HepG2 (cell line): ENCODE results near the gene C2orf78. TPM values are rescaled to one million over a fixed set of nuclear protein-coding genes. Genes with fewer than 3 reads are reported as not detected.

ENCODE experiments used
- ARID3A ChIP-seq: IDR thresholded peaks from 2 replicates; pipeline ENCODE4 v1.6.1; 2012; ENCODE audit warnings: low read depth, low read length, improper control_type of control experiment
- FLYWCH1 ChIP-seq: sonication (generic); formaldehyde crosslinking; IDR thresholded peaks from 2 replicates; pipeline ENCODE4 v1.8.1; 2023; ENCODE audit warnings: mild to moderate bottlenecking, missing genetic modification reagents
- IRF1 ChIP-seq: sonication (generic); formaldehyde crosslinking; IDR thresholded peaks from 2 replicates; pipeline ENCODE4 v1.4.0; 2020; ENCODE audit warnings: low read depth, mild to moderate bottlenecking, missing genetic modification reagents
- MTF2 ChIP-seq: sonication (generic); formaldehyde crosslinking; IDR thresholded peaks from 2 replicates; pipeline ENCODE4 v1.5.0; 2020; ENCODE audit warnings: missing genetic modification reagents, borderline replicate concordance
- PHF5A ChIP-seq: IDR thresholded peaks from one replicate; pipeline ENCODE4 v1.6.1; 2018; ENCODE audit warnings: low read depth, missing genetic modification reagents; ENCODE audit not compliant: unreplicated experiment
- POLR2G ChIP-seq: fragments of 200-400 bp; formaldehyde crosslinking; IDR thresholded peaks from 2 replicates; pipeline ENCODE4 v1.6.1; 2018; ENCODE audit warnings: mild to moderate bottlenecking, low read depth, low read length, moderate library complexity
- RBAK ChIP-seq: sonication (generic); formaldehyde crosslinking; IDR thresholded peaks from 2 replicates; pipeline ENCODE4 v1.5.1; 2020; ENCODE audit warnings: mild to moderate bottlenecking, missing genetic modification reagents
- ZNF33A ChIP-seq: sonication (generic); formaldehyde crosslinking; IDR thresholded peaks from 2 replicates; pipeline ENCODE4 v1.5.1; 2020; ENCODE audit warnings: missing genetic modification reagents, mild to moderate bottlenecking, moderate library complexity, borderline replicate concordance
- ZNF350 ChIP-seq: sonication (generic); formaldehyde crosslinking; IDR thresholded peaks from 2 replicates; pipeline ENCODE4 v1.4.0; 2020; ENCODE audit warnings: mild to moderate bottlenecking, low read depth, missing genetic modification reagents, borderline replicate concordance
- ZNF747 ChIP-seq: sonication (generic); formaldehyde crosslinking; IDR thresholded peaks from 2 replicates; pipeline ENCODE4 v1.8.1; 2023; ENCODE audit warnings: missing genetic modification reagents, mild to moderate bottlenecking, borderline replicate concordance
- ZNF749 ChIP-seq: sonication (generic); formaldehyde crosslinking; IDR thresholded peaks from 2 replicates; pipeline ENCODE4 v1.8.0; 2022; ENCODE audit warnings: mild to moderate bottlenecking, missing genetic modification reagents, moderate library complexity, borderline replicate concordance
- ZNF775 ChIP-seq: sonication (generic); formaldehyde crosslinking; IDR thresholded peaks from 2 replicates; pipeline ENCODE4 v1.4.0; 2020; ENCODE audit warnings: missing genetic modification reagents, mild to moderate bottlenecking, moderate library complexity, borderline replicate concordance
- ZNF83 ChIP-seq: sonication (generic); formaldehyde crosslinking; IDR thresholded peaks from 2 replicates; pipeline ENCODE4 v1.4.0; 2020; ENCODE audit warnings: missing genetic modification reagents, mild to moderate bottlenecking, borderline replicate concordance
- ZNF883 ChIP-seq: sonication (generic); formaldehyde crosslinking; IDR thresholded peaks from 2 replicates; pipeline ENCODE4 v1.5.1; 2020; ENCODE audit warnings: mild to moderate bottlenecking, missing genetic modification reagents; ENCODE audit errors: not compliant biosample characterization
- polyA plus RNA-seq, 8 experiments: library from polyadenylated mRNA; depleted of rRNA in 3 of 8; stranded (reverse) in 7 of 8; unstranded in 1 of 8; fragments of >200 nt; fragmentation: Illumina TruSeq in 4 of 8; extraction: Trizol in 4 of 8; gene quantifications; 2 replicates each; pipeline versions ENCODE4 v1.2.1 to v1.2.3, GENCODE V29; 2011 to 2016; ENCODE audit warnings: low read depth in 4 of 8, missing spikeins in 1 of 8, mixed read lengths in 1 of 8; ENCODE audit not compliant: insufficient read depth in 1 of 8
- total RNA-seq, 5 experiments: library from RNA; depleted of rRNA; stranded (reverse); fragments of >200 nt; fragmentation: Illumina TruSeq; extraction: Trizol; gene quantifications; 2 replicates each; pipeline ENCODE4 v1.2.3, GENCODE V29; 2016; ENCODE audit warnings: low read depth in 1 of 5
- TF ChIP-seq, protein P1 (sequence below): IDR thresholded peaks from 2 replicates; pipeline ENCODE4 v1.6.1; 2016; ENCODE audit warnings: control low read depth
- TF ChIP-seq, protein P2 (sequence below): sonication (generic); formaldehyde crosslinking; IDR thresholded peaks from 2 replicates; pipeline ENCODE4 v1.5.0; 2020; ENCODE audit warnings: mild to moderate bottlenecking, missing genetic modification reagents
- TF ChIP-seq, protein P3 (sequence below): sonication (generic); formaldehyde crosslinking; IDR thresholded peaks from 2 replicates; pipeline ENCODE4 v1.5.1; 2020; ENCODE audit warnings: missing genetic modification reagents, mild to moderate bottlenecking, borderline replicate concordance

The C2orf78 gene
- total and polyA plus RNA-seq, 2 of the 13 experiments (the other 11 are each of a cell fraction or from before 2014, with no cell fraction given): not detected

GRCh38 chr2:73828818-73829570, 45.0 kb downstream of the C2orf78 start, which contains the start of gene STAMBP (continued):
- peak; percentile 82; the same call in 1 of the 2 replicates for TF ChIP-seq ZNF747 (CRISPR knock-in tag)
- peak; percentile 74 for TF ChIP-seq ZNF883 (CRISPR knock-in tag)
- TF ChIP-seq MTF2 (CRISPR knock-in tag): peak; percentile 91; the same call in 1 of the 2 replicates
- peak; percentile 94; the same call in 1 of the 2 replicates for TF ChIP-seq ZNF350
- TF ChIP-seq ARID3A: no peak
- TF ChIP-seq POLR2G: peak; percentile 94
- TF ChIP-seq, protein P1, sequence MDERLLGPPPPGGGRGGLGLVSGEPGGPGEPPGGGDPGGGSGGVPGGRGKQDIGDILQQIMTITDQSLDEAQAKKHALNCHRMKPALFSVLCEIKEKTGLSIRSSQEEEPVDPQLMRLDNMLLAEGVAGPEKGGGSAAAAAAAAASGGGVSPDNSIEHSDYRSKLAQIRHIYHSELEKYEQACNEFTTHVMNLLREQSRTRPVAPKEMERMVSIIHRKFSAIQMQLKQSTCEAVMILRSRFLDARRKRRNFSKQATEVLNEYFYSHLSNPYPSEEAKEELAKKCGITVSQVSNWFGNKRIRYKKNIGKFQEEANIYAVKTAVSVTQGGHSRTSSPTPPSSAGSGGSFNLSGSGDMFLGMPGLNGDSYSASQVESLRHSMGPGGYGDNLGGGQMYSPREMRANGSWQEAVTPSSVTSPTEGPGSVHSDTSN: no peak
- no peak for TF ChIP-seq IRF1 (CRISPR knock-in tag)
- TF ChIP-seq, protein P2, sequence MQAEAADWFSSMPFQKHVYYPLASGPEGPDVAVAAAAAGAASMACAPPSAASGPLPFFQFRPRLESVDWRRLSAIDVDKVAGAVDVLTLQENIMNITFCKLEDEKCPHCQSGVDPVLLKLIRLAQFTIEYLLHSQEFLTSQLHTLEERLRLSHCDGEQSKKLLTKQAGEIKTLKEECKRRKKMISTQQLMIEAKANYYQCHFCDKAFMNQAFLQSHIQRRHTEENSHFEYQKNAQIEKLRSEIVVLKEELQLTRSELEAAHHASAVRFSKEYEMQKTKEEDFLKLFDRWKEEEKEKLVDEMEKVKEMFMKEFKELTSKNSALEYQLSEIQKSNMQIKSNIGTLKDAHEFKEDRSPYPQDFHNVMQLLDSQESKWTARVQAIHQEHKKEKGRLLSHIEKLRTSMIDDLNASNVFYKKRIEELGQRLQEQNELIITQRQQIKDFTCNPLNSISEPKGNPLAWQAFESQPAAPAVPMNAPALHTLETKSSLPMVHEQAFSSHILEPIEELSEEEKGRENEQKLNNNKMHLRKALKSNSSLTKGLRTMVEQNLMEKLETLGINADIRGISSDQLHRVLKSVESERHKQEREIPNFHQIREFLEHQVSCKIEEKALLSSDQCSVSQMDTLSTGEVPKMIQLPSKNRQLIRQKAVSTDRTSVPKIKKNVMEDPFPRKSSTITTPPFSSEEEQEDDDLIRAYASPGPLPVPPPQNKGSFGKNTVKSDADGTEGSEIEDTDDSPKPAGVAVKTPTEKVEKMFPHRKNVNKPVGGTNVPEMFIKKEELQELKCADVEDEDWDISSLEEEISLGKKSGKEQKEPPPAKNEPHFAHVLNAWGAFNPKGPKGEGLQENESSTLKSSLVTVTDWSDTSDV (CRISPR knock-in tag): no peak; the same call in 1 of the 2 replicates
- no peak for TF ChIP-seq ZNF83 (CRISPR knock-in tag)
- TF ChIP-seq ZNF775 (CRISPR knock-in tag): no peak
- TF ChIP-seq FLYWCH1 (CRISPR knock-in tag): no peak
- TF ChIP-seq ZNF749: no peak; the same call in 1 of the 2 replicates
- no peak for TF ChIP-seq ZNF33A
- TF ChIP-seq, protein P3, sequence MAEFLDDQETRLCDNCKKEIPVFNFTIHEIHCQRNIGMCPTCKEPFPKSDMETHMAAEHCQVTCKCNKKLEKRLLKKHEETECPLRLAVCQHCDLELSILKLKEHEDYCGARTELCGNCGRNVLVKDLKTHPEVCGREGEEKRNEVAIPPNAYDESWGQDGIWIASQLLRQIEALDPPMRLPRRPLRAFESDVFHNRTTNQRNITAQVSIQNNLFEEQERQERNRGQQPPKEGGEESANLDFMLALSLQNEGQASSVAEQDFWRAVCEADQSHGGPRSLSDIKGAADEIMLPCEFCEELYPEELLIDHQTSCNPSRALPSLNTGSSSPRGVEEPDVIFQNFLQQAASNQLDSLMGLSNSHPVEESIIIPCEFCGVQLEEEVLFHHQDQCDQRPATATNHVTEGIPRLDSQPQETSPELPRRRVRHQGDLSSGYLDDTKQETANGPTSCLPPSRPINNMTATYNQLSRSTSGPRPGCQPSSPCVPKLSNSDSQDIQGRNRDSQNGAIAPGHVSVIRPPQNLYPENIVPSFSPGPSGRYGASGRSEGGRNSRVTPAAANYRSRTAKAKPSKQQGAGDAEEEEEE (CRISPR knock-in tag): no peak
- no peak for TF ChIP-seq RBAK (CRISPR knock-in tag)
- TF ChIP-seq PHF5A: no peak
